Activated naive CD4-positive, alpha-beta T cell (primary cell): ENCODE data around the gene SAPCD1.
"Not testable (repeated sequence)": the region's sequence is repeated elsewhere in the genome, so short reads cannot be mapped to it uniquely, and the experiment has no call there.

ENCODE experiments used
- DNase-seq, 4 experiments: peaks; one replicate each; lab custom pipeline; 2025; lab: John Stamatoyannopoulos, UW

Gene SAPCD1

DNA sequence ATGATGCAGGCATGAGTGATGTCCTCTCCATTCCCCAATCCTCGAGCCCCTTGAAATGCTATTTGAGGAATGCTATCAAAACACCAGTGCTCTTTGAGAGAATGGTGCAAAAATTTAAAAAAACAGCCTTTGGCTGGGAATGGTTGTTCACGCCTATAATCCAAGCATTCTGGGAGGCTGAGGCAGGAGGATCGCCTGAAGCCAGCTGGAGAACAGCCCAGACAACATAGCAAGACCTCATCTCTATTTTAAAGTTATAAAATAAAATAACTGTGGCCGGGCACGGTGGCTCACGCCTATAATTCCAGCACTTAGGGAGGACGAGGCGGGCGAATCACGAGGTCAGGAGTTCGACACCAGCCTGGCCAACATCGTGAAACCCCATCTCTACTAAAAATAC is 37.3 kb downstream of the SAPCD1 start:
- no peak for DNase-seq

GRCh38 chr6:31801031-31801927 is 38.8 kb downstream of the SAPCD1 start:
- not testable (repeated sequence) for DNase-seq

- DNase-seq = no peak
Observed at GRCh38 chr6:31805939-31806469, 43.5 kb downstream of the SAPCD1 start.

DNA sequence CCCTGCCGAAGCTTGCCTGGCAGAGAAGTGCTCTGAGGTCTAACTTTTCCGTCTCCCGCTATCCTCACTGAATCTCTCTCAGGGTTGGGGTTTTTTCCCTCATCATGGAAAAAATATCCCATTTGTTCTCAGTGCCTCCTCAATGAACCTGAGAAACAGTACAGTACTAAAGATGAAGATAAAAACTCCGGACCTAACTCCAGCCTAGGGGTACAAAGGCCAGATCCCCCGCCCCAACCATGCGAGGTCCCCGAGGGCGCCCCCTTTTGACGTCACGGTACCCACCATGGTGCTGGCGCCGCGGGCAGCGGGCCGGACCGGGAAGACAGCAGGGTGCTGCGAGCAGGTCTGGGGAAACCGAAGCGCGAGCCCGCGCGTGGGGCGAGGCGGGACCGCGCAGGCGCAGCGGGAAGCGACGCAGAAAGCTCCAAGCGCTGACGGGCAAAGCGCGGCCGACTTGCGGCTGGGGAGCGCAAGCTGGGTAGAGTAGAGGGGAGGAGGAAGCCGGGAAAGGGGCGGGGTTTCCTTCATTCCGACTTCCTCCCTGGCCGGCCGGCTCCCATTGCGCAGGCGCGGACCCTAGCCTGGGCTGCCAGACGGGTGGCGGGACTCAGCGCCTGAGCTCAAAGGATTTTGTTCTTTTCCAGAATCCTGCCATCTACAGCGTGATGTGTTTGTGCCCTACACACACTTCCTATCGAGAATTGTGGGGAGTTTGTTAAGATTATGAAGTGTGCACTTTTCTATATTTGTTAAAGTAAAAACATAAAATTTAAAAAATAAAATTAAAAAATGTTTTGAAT is 44.2 kb downstream of the SAPCD1 start, which contains the start of gene LSM2:
Gene LSM2, minus strand, starts transcription at position 497 of the 803 bp plus-strand sequence. Its CDS starts 209 bp downstream, at position 288.
- peak; percentile 83 to 95 (median 89) for DNase-seq

DNA sequence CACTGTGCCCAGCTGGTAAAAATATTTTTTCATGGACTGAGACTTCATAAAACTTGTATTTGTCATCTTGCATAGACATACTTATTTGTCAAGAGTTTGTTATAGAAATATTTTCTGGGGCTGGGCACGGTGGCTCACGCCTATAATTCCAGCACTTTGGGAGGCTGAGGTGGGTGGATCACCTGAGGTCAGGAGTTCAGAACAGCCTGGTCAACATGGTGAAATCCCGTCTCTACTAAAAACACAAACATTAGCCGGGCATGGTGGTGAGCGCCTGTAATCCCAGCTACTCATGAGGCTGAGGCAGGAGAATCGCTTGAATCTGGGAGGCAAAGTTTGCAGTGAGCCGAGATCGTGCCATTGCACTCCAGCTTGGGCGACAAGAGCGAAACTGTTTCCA is 46.1 kb downstream of the SAPCD1 start:
- DNase-seq = not testable (repeated sequence)

GRCh38 chr6:31811645-31812044 is 49.2 kb downstream of the SAPCD1 start:
- DNase-seq = no peak

DNA sequence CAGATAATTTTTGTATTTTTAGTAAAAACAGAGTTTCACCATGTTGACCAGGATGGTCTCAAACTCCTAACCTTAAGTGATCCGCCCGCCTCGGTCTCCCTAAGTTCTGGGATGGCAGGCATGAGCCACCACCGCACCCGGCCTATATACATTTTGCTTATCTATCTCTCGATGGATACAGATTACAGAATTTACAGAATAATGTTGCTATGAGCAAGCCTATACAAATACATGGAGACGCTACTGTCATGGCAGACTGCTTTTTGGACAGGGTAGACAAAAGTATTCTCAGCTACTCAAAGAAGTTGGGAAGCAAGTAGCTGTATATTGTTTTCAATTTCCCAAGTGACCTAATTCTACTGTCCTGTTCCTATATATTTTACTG is 51.0 kb downstream of the SAPCD1 start:
- no peak for DNase-seq
